Jurkat, Clone E6-1 (cell line): ENCODE results near the gene HSD17B2. TPM values are rescaled to one million over a fixed set of nuclear protein-coding genes. Genes with fewer than 3 reads are reported as not detected.
"Not testable (repeated sequence)": the region's sequence is repeated elsewhere in the genome, so short reads cannot be mapped to it uniquely, and the experiment has no call there.

Source experiments
- DNase-seq: peaks from one replicate; pipeline ENCODE4 v3.0.0-alpha.2; 2011; ENCODE audit warnings: low read depth, low spot score
- H3K4me3 ChIP-seq: 2 replicates; pipeline ENCODE4 v1.5.1; 2011; ENCODE audit warnings: mild to moderate bottlenecking, low read length, control low read depth, moderate library complexity
- polyA plus RNA-seq: library from polyadenylated mRNA; unstranded; fragments of >200 nt; gene quantifications from one replicate; pipeline ENCODE4 v1.2.1, GENCODE V29; 2012; ENCODE audit warnings: missing spikeins; ENCODE audit not compliant: insufficient read length, insufficient read depth

HSD17B2 gene
- polyA plus RNA-seq, result not detected

GRCh38 chr16:82034981-82035612 lies at the start of gene HSD17B2:
Gene HSD17B2 (plus strand): TSS chr16:82035253. CDS start chr16:82035425, 172 bp downstream.
- no peak within 1 kb of the TSS for H3K4me3 ChIP-seq
- DNase-seq, result no peak

DNA sequence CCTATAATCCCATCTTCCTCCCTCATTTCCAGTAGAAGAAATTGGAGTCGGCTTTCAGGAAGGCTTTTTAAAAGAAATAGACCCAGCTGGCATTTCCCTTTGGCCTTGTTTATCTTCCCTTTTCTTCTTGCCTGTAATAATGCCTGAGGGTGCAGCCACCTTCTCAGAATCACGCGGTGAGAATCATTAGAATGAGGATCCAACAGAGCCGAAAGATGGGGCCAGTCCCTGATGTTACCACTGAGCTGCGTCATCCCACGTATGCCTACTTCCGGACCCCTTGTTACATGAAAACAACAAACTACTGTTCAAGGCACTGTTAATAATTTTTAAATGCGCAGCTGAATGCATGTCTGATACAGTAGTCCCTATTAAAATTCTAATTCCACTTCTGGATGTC lies 47.9 kb upstream of the HSD17B2 start:
- no peak for DNase-seq
- no peak overlapping the region for H3K4me3 ChIP-seq

- DNase-seq, result no peak
- no peak overlapping the region for H3K4me3 ChIP-seq
These were observed 47.3 kb upstream of the HSD17B2 start for GRCh38 chr16:81987706-81988105.

DNA sequence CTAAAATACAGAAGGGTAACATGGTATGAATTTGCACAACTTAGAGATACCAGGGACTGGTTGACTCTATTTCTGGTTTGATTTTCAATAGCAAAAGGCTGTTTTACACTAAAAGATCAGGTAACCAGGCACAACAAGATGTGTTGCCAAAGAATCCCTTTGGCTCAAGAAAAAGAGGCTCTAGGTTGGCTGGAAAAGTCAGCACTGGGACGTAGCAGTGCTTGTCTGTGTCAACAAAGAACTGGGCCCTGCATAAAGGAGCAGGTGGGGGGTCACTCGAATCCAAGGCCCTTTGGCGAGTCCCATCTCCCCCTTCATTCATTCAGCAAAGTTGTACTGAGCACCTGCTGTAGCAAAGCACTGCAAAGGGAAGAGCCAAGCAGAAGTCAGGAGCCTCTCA lies 42.2 kb upstream of the HSD17B2 start:
- DNase-seq, result no peak
- no peak overlapping the region for H3K4me3 ChIP-seq

- DNase-seq, result no peak
- H3K4me3 ChIP-seq, result no peak overlapping the region
These were observed 40.6 kb upstream of the HSD17B2 start for GRCh38 chr16:81994485-81994884.

- DNase-seq, result no peak
- H3K4me3 ChIP-seq, result no peak overlapping the region
These were observed 39.4 kb upstream of the HSD17B2 start for GRCh38 chr16:81995651-81996050.

DNA sequence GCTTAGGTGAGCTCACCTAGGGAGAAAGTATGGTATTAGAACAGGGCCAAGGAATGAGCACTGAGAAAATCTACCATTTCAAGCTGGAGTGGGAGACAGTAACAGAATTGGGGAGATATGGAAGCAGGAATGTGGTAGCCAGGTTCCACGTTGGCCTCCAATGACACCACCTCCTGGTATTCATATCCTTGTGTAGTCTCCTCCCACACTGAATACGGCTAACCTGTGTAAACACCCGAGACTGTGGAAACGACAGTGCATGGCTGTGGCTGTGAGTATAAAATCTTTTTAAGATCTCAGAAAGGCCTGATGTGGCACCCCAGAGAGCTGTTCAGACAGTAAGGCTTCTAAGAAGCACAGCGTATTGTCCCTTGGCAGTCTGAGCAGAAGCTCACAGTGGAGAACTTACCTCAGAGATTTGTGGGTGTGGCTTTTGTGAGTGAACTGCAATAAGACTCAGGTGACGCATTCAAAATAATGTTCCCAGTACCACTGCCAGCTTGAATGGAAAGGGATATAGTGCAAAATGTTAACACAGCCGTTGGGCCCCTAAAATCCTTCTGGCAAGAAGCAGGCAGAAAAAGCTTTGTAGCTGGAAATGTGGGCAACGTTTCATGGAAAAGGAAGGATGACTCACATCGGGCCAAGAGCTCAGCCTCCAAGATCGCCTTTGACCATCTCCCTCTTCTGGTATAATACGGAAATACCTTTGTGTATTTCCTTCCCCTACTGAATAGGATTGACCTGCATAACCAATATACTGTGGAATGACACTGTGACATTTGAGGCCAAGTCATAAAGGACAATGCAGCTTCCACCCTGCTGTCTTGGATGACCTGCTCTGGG lies 38.2 kb upstream of the HSD17B2 start:
- H3K4me3 ChIP-seq, result no peak overlapping the region
- DNase-seq, result peak; percentile 6

DNA sequence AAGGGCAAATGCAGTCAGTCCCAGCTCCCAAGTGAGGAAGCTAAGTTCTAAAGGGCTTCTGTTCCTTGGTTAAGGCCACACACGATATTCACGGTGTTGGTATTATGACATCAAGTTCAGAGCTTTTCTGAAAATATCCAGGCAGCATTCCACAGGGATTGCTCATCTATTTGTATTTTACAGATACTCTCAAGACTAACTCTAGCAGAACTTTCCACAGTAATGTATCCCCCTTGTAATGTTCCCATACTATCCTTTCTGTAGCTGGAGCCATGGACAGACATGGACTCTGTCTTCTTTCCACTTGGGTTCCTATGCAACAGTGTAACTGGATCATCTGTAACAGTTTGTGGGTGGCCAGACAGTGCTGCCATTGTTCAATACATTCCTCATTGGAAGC lies 37.3 kb upstream of the HSD17B2 start:
- no peak overlapping the region for H3K4me3 ChIP-seq

DNA sequence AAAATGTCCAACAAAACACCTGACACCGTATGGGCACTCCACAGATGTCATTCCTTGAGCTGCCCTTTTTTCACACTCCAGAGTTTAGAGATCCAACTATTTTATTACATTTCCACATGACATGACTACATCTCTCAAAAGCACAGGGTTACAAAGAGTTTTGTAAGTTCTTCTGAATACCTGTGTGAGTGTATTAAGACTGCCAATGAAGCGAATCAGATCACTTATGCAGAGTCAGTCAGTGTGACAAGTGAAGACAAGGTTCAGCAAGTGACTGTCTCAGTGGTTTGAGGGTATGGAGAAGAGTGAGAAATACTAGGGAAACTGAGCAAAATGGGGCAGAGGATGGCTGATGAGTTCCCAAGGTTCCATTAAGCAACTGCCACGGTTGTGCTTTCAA lies 32.2 kb upstream of the HSD17B2 start:
- no peak for DNase-seq
- no peak overlapping the region for H3K4me3 ChIP-seq

More for the DNA sequence above, 37.3 kb upstream of the HSD17B2 start:
- no peak for DNase-seq

DNA sequence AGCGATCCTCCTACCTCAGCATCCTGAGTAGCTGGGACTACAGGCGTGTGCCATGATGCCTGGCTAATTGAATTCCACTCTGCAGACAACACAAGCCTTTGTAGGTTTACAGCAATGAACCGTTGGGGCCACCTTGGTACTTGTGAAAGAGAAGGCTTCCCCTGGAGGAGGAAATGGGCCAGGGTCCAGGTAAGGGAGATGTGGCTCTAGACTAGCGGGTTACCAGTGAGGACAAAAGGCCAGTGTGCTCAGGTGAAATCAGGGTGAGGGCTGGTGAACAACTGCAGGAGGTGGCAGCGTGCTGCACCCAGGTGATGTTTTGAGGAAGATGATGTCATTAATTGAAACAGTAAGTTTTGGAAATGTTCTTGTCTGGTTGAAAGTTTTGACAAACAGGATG lies 30.5 kb upstream of the HSD17B2 start:
- H3K4me3 ChIP-seq, result no peak overlapping the region
- DNase-seq, result no peak

GRCh38 chr16:82005027-82005830 lies 29.8 kb upstream of the HSD17B2 start:
- no peak for DNase-seq
- no peak overlapping the region for H3K4me3 ChIP-seq

DNA sequence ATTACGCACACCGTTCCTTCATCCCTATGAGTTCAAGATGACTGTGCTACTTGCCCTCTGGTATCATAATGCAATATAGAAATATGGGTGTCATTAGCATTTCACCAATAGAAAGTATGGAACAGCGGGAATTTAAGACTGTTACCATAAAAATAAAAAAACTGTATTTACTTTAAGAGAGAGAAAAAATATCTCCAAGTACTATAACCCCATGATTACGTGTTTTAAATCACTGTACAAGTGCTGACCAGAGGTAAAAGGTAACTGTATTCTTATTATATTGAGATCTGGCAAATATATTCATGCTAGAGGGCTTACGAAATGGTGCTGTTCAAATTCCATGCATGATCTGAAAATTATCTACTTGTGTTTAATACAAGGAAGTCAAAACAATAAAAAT lies 29.0 kb upstream of the HSD17B2 start:
- H3K4me3 ChIP-seq, result no peak overlapping the region
- no peak for DNase-seq

GRCh38 chr16:82007189-82007588 lies 27.9 kb upstream of the HSD17B2 start:
- H3K4me3 ChIP-seq, result no peak overlapping the region
- no peak for DNase-seq

GRCh38 chr16:82008957-82009592 lies 26.0 kb upstream of the HSD17B2 start:
- no peak for DNase-seq
- H3K4me3 ChIP-seq, result no peak overlapping the region

DNA sequence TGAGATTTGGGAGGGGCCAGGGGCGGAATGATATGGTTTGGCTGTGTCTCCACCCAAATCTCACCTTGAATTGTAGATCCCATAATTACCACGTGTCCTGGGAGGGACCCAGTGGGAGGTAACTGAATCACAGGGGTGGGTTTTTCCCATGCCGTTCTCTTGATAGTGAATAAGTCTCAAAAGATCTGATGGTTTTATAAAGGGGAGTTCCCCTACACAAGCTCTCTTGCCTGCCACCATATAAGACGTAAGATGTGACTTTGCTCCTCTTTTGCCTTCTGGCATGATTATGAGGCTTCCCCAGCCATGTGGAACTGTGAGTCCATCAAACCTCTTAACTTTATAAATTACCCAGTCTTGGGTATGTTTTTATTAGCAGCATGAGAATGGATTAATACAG lies 25.3 kb upstream of the HSD17B2 start:
- not testable (repeated sequence) for H3K4me3 ChIP-seq, DNase-seq

DNA sequence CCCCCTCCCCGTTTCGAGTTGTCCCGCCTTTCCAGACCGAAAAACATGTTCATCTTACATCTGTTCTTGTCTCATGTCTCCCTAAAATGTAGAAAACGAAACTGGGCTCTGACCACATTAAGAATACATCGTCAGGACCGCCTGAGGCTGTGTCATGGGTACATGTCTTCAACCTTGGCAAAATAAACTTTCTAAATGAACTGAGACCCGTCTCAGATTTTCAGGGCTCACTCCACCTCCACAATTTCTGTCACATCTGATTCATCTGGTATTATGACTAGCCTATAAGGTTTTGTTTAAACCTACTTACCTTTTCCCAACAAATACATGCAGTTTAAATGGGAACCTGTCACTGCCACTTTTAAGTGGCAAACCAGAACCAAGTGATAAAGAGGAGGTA lies 24.4 kb upstream of the HSD17B2 start:
- H3K4me3 ChIP-seq, result no peak overlapping the region
- DNase-seq, result no peak

GRCh38 chr16:82011199-82011641 lies 23.8 kb upstream of the HSD17B2 start, which contains the start of gene SDR42E1:
Gene SDR42E1 (minus strand): TSS chr16:82011470. CDS start chr16:82000858, 10,612 bp downstream.
- H3K4me3 ChIP-seq, result no peak within 1 kb of the TSS
- no peak for DNase-seq

DNA sequence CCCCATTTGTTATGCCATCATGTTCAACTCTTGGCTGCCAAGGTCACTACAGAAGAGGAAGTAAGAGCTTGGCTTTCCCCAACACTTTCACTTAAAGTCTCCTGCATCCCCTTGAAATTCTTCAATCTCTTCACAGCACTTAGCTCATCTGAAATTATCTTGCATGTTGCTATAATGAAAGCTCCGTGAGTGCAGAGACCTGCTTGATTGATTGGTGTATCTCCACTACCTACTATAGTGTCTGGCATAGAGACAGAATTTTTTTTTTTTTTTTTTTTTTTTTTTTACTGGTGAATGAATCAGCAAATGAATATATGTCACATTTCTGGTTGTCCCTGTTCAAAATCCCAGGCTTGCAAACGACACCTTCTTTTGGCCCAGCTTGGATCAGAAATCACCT lies 21.9 kb upstream of the HSD17B2 start:
- no peak for DNase-seq
- H3K4me3 ChIP-seq, result no peak overlapping the region

- H3K4me3 ChIP-seq, result no peak overlapping the region
- peak; percentile 17 for DNase-seq
These were observed 18.8 kb upstream of the HSD17B2 start for GRCh38 chr16:82016263-82016662.
